ENCODE measurements around the gene DHRS7B. TPM values are rescaled to one million over a fixed set of nuclear protein-coding genes. Genes with fewer than 3 reads are reported as not detected.
"Not testable (repeated sequence)": the region's sequence is repeated elsewhere in the genome, so short reads cannot be mapped to it uniquely, and the experiment has no call there.

The DHRS7B gene
- total RNA-seq, 1 donor from 2014 or later: 18.6 TPM

GRCh38 chr17:21217346-21217745, 90.6 kb downstream of the DHRS7B start:
- intact Hi-C loops (cut with micrococcal nuclease): no loop called here
- ATAC-seq: no peak
- DNase-seq: no peak

- intact Hi-C loops (cut with micrococcal nuclease): no loop called here
- no peak for DNase-seq
- no peak for ATAC-seq
These were observed 91.3 kb downstream of the DHRS7B start for GRCh38 chr17:21218101-21218500.

GRCh38 chr17:21218831-21219380, 92.1 kb downstream of the DHRS7B start:
- intact Hi-C loops (cut with micrococcal nuclease): no loop called here
- no peak for DNase-seq
- ATAC-seq: no peak

GRCh38 chr17:21223086-21223485, 96.3 kb downstream of the DHRS7B start:
- ATAC-seq: no peak
- DNase-seq: no peak
- intact Hi-C loops (cut with micrococcal nuclease): no loop called here

GRCh38 chr17:21227277-21227676, 100.5 kb downstream of the DHRS7B start:
- intact Hi-C loops (cut with micrococcal nuclease); ATAC-seq: not testable (repeated sequence)

GRCh38 chr17:21228111-21228510, 101.3 kb downstream of the DHRS7B start:
- no peak for DNase-seq
- no peak for ATAC-seq
- intact Hi-C loops (cut with micrococcal nuclease): no loop called here

More at GRCh38 chr17:21227277-21227676, 100.5 kb downstream of the DHRS7B start:
- DNase-seq: not testable (repeated sequence)

GRCh38 chr17:21228845-21229244, 102.1 kb downstream of the DHRS7B start:
- no peak for ATAC-seq

GRCh38 chr17:21231533-21231932, 104.8 kb downstream of the DHRS7B start:
- DNase-seq (no peak), ATAC-seq (no peak)
- intact Hi-C loops (cut with micrococcal nuclease): no loop called here

More at GRCh38 chr17:21228845-21229244, 102.1 kb downstream of the DHRS7B start:
- intact Hi-C loops (cut with micrococcal nuclease): no loop called here
- DNase-seq: no peak

GRCh38 chr17:21232033-21232749, 105.4 kb downstream of the DHRS7B start:
- intact Hi-C loops (cut with micrococcal nuclease): no loop called here
- no peak for ATAC-seq

GRCh38 chr17:21233581-21234347, 107.0 kb downstream of the DHRS7B start:
- intact Hi-C loops (cut with micrococcal nuclease): no loop called here
- ATAC-seq (peak; percentile 73), DNase-seq (no peak)

More at GRCh38 chr17:21232033-21232749, 105.4 kb downstream of the DHRS7B start:
- DNase-seq: no peak

- DNase-seq (no peak), ATAC-seq (no peak)
- intact Hi-C loops (cut with micrococcal nuclease): no loop called here
These were observed 109.2 kb downstream of the DHRS7B start for GRCh38 chr17:21235921-21236320.

GRCh38 chr17:21239680-21240368, 113.1 kb downstream of the DHRS7B start:
- ATAC-seq: peak; percentile 3
- no peak for DNase-seq
- intact Hi-C loops (cut with micrococcal nuclease): no loop called here

GRCh38 chr17:21240369-21241055, 113.7 kb downstream of the DHRS7B start:
- DNase-seq: no peak
- intact Hi-C loops (cut with micrococcal nuclease): no loop called here
- ATAC-seq: no peak

Other genes starting within 250 kb of the DHRS7B start
- 144 TPM for gene USP22, start 84.0 kb upstream of the DHRS7B start, total RNA-seq
- gene TMEM11, start 87.2 kb downstream of the DHRS7B start, total RNA-seq: 31.5 TPM
- 22.1 TPM for gene NATD1, start 126.4 kb downstream of the DHRS7B start, total RNA-seq
- 38.6 TPM for gene MAP2K3, start 157.7 kb downstream of the DHRS7B start, total RNA-seq
- gene KCNJ12, start 249.4 kb downstream of the DHRS7B start, total RNA-seq: 11.4 TPM

All from left ventricle myocardium superior (tissue), 1 donor.